K562 (cell line): ENCODE data around the gene NOL4L. TPM values are rescaled to one million over a fixed set of nuclear protein-coding genes. Genes with fewer than 3 reads are reported as not detected.
A peak's percentile ranks its signal among the peaks of the same experiment; 100 is the strongest.

Source experiments
- ATAC-seq: fragments of 200-7000 bp; cut with Tn5 transposase; 3 replicates; pipeline ENCODE4 v1.9.1; 2020; ENCODE audit warnings: moderate library complexity
- BruUV-seq: library from RNA; stranded (reverse); fragments of 400-500 nt; replicated peaks from 2 replicates; lab custom pipeline; 2021; lab: Mats Ljungman, UMichigan
- CTCF ChIA-PET: fragments of 300-600 bp; formaldehyde crosslinking; extraction: SDS; loops from one replicate; lab custom pipeline; 2021; ENCODE audit warnings: low intra/inter-chr PET ratio; lab: Yijun Ruan, JAX
- POLR2A ChIA-PET: fragments of 300-600, 350-650 bp; sonication (Branson Sonifier 250); formaldehyde crosslinking; extraction: SDS; loops from one replicate; lab custom pipeline; 2021; ENCODE audit warnings: antibody characterized with exemption, inconsistent platforms; lab: Yijun Ruan, JAX
- DNase-seq, 4 experiments: peaks; one replicate each; pipeline versions ENCODE4 v3.0.0 to v3.0.0-alpha.2; 2011 to 2018; ENCODE audit warnings: low spot score in 3 of 4, mixed read lengths in 3 of 4; ENCODE audit errors: extremely low read depth in 1 of 4
- FAIRE-seq: peaks from 2 replicates; lab custom pipeline; 2011; peaks lifted over from hg19 to GRCh38; lab: Jason Lieb, UNC
- H2AFZ ChIP-seq: 2 replicates; pipeline ENCODE4 v1.6.0; 2011; ENCODE audit warnings: low read depth, low read length, control low read depth, inconsistent platforms
- H3K27ac ChIP-seq: fragments of 200-600 bp; 3 replicates; pipeline ENCODE4 v1.8.0; 2011; ENCODE audit warnings: low read depth, mild to moderate bottlenecking, control low read depth, inconsistent platforms, low read length, moderate library complexity, mixed read lengths; ENCODE audit errors: extremely low read depth
- H3K27me3 ChIP-seq, 2 experiments: fragments of 300-600 bp in 1 of 2; 2 replicates in 1 of 2; 3 replicates in 1 of 2; pipeline versions ENCODE4 v1.6.0 to v1.8.0; 2011; ENCODE audit warnings: inconsistent platforms in 2 of 2, low read length in 2 of 2, mild to moderate bottlenecking in 1 of 2, mixed read lengths in 1 of 2, moderate library complexity in 1 of 2; ENCODE audit not compliant: control insufficient read depth in 2 of 2, insufficient read depth in 2 of 2
- H3K36me3 ChIP-seq: fragments of 300-600 bp; 3 replicates; pipeline ENCODE4 v1.8.0; 2011; ENCODE audit warnings: mild to moderate bottlenecking, low read length, inconsistent platforms; ENCODE audit not compliant: control insufficient read depth, insufficient read depth
- H3K4me1 ChIP-seq, 2 experiments: fragments of 200-600 bp in 1 of 2; replicated peaks in 1 of 2; 2 replicates in 1 of 2; 3 replicates in 1 of 2; pipeline versions ENCODE4 v1.5.1 to v1.8.0; 2011; ENCODE audit warnings: inconsistent platforms in 2 of 2, low read length in 2 of 2, mild to moderate bottlenecking in 1 of 2, mixed read lengths in 1 of 2, moderate library complexity in 1 of 2; ENCODE audit not compliant: control insufficient read depth in 2 of 2, insufficient read depth in 2 of 2
- H3K4me2 ChIP-seq: 2 replicates; pipeline ENCODE4 v1.6.1; 2011; ENCODE audit warnings: low read length, control low read depth, inconsistent platforms, mixed read lengths; ENCODE audit not compliant: insufficient read depth
- H3K4me3 ChIP-seq: fragments of 200-600 bp; sonication (generic), shearing (Covaris generic); 2 replicates; pipeline ENCODE4 v1.5.1; 2016; ENCODE audit warnings: control low read depth, inconsistent platforms
- H3K79me2 ChIP-seq: fragments of 200-600 bp; 3 replicates; pipeline ENCODE4 v1.8.0; 2011; ENCODE audit warnings: low read length, inconsistent platforms; ENCODE audit not compliant: control insufficient read depth, insufficient read depth
- H3K9ac ChIP-seq, 2 experiments: 2 replicates each; pipeline versions ENCODE4 v1.6.0 to v1.6.1; 2011; ENCODE audit warnings: low read depth in 2 of 2, low read length in 2 of 2, control low read depth in 1 of 2, inconsistent platforms in 1 of 2, mild to moderate bottlenecking in 1 of 2, mixed read lengths in 1 of 2; ENCODE audit not compliant: insufficient read depth in 1 of 2
- H3K9me1 ChIP-seq: one replicate; pipeline ENCODE4 v1.6.0; 2011; ENCODE audit warnings: inconsistent platforms, mild to moderate bottlenecking, low read length, moderate library complexity; ENCODE audit not compliant: control insufficient read depth, insufficient read depth
- H3K9me3 ChIP-seq: replicated peaks from 2 replicates; pipeline ENCODE4 v1.5.1; 2011; ENCODE audit warnings: low read depth, low read length, inconsistent platforms; ENCODE audit not compliant: control insufficient read depth, insufficient read depth
- H4K20me1 ChIP-seq: replicated peaks from 2 replicates; pipeline ENCODE4 v1.6.1; 2011; ENCODE audit warnings: low read length, inconsistent platforms, mixed read lengths; ENCODE audit not compliant: control insufficient read depth, insufficient read depth
- CEBPB ChIP-seq: fragments of 450-650 bp; IDR thresholded peaks from 2 replicates; pipeline ENCODE4 v1.6.1; 2016; ENCODE audit warnings: missing genetic modification characterization, missing compliant biosample characterization
- CEBPG ChIP-seq, 3 experiments: fragments of 200-800 bp in 1 of 3; sonication (Bioruptor generic) in 1 of 3; sonication (generic) in 1 of 3; formaldehyde crosslinking in 1 of 3; IDR thresholded peaks in 2 of 3; conservative IDR thresholded peaks in 1 of 3; 2 replicates each; pipeline versions ENCODE4 v1.6.1 to v1.8.0; 2016 to 2022; ENCODE audit warnings: missing compliant biosample characterization in 2 of 3, missing genetic modification characterization in 2 of 3, mild to moderate bottlenecking in 1 of 3, missing genetic modification reagents in 1 of 3
- NCOA4 ChIP-seq: fragments of 450-650 bp; IDR thresholded peaks from 2 replicates; pipeline ENCODE4 v1.6.1; 2018; ENCODE audit warnings: mild to moderate bottlenecking; ENCODE audit not compliant: partially characterized antibody
- NEUROD1 ChIP-seq: fragments of 150-350 bp; IDR thresholded peaks from 2 replicates; pipeline ENCODE4 v1.6.1; 2014; ENCODE audit warnings: borderline replicate concordance, low read length, low read depth; ENCODE audit not compliant: partially characterized antibody
- PTBP1 ChIP-seq: fragments of 200-400 bp; formaldehyde crosslinking; IDR thresholded peaks from 2 replicates; pipeline ENCODE4 v1.6.1; 2017; ENCODE audit warnings: low read depth, low read length
- SMARCA5 ChIP-seq: fragments of 450-650 bp; IDR thresholded peaks from 2 replicates; pipeline ENCODE4 v1.6.1; 2016
- ZNF551 ChIP-seq: fragments of 250-450 bp; sonication (Bioruptor Pico); IDR thresholded peaks from 2 replicates; pipeline ENCODE4 v1.5.0; 2021; ENCODE audit warnings: mild to moderate bottlenecking, moderate library complexity
- ZNF740 ChIP-seq, 3 experiments: fragments of 200-800 bp in 1 of 3; sonication (Bioruptor generic) in 1 of 3; sonication (generic) in 1 of 3; formaldehyde crosslinking in 1 of 3; IDR thresholded peaks; 2 replicates each; pipeline versions ENCODE4 v1.6.1 to v1.8.0; 2016 to 2022; ENCODE audit warnings: mild to moderate bottlenecking in 2 of 3, missing compliant biosample characterization in 2 of 3, missing genetic modification characterization in 2 of 3, missing genetic modification reagents in 1 of 3
- WGBS: fragments of 100-300 bp; shearing (Covaris generic); methylation state at CpG from one replicate; pipeline ENCODE4 v1.1.6; 2016; ENCODE audit warnings: low coverage, mixed read lengths; ENCODE audit not compliant: insufficient coverage; ENCODE audit errors: missing lambda C conversion rate; 5-methylcytosine and 5-hydroxymethylcytosine counted together
- in situ Hi-C: fragments of 300-500 bp; cut with MboI; formaldehyde crosslinking; loops from 4 replicates; pipeline ENCODE4 v1.15.0; 2018; ENCODE audit warnings: inconsistent platforms, mixed read lengths
- intact Hi-C: fragments of 100-400 bp; cut with micrococcal nuclease; formaldehyde crosslinking; loops from 2 replicates; pipeline ENCODE4 v1.14.2; 2022
- polyA plus RNA-seq, 8 experiments: library from polyadenylated mRNA; depleted of rRNA in 4 of 8; stranded (reverse) in 5 of 8; unstranded in 3 of 8; fragments of >200 nt; fragmentation: Nextera tagmentation in 2 of 8; fragmentation: Illumina TruSeq in 1 of 8; extraction: Ambion mirVana in 2 of 8; extraction: Trizol in 1 of 8; gene quantifications; 2 replicates each; pipeline versions ENCODE4 v1.2.1 to v1.2.3, GENCODE V29; 2011 to 2014; ENCODE audit warnings: inconsistent platforms in 1 of 8, missing spikeins in 1 of 8
- total RNA-seq, 7 experiments: library from RNA; depleted of rRNA in 6 of 7; stranded (reverse); fragments of >200 nt in 6 of 7; fragmentation: Illumina TruSeq in 2 of 7; extraction: Trizol in 2 of 7; gene quantifications; 2 replicates each; pipeline versions ENCODE4 v1.2.1 to v1.2.3, GENCODE V29; 2011 to 2021; ENCODE audit warnings: low replicate concordance in 1 of 7
- TF ChIP-seq, protein P1 (sequence below), 2 experiments: fragments of 450-650 bp; IDR thresholded peaks; 2 replicates each; pipeline ENCODE4 v1.6.1; 2016; ENCODE audit warnings: mild to moderate bottlenecking in 2 of 2, borderline replicate concordance in 1 of 2, low read depth in 1 of 2, moderate library complexity in 1 of 2

The NOL4L gene
- total and polyA plus RNA-seq, 9 of the 15 experiments (the other 6 are each of a cell fraction or from before 2014, with no cell fraction given): 5.1 to 36.2 (median 13.6) TPM

GRCh38 chr20:32513031-32513866 is 71.9 kb downstream of the NOL4L start:
- 93% methylated on average over 18 of the region's 18 CpGs for WGBS
- no peak overlapping the region for H3K4me2 ChIP-seq
- intact Hi-C loops: no loop called here
- no TSS peak for BruUV-seq
- H3K79me2 ChIP-seq: no peaks in the 10 kb centered on the region
- H3K36me3 ChIP-seq: peaks cover 59% of the 10 kb centered on the region; the same call in 2 of the 3 replicates
- in situ Hi-C loops: loop anchor here (10.0 kb wide), 1 partner anchor 262 kb away; no protein-coding TSS in a partner anchor
- FAIRE-seq: no peak
- no peak for TF ChIP-seq CEBPG (CRISPR knock-in tag; IDR thresholded peaks at IDR 0.05)
- TF ChIP-seq CEBPG (tag; conservative IDR thresholded peaks at IDR 0.05 in 1 of 2, IDR thresholded peaks at IDR 0.05 in 1 of 2): peak in 1 of 2 experiments; percentile 27; a peak in 1 of 4 replicates
- TF ChIP-seq, protein P1, sequence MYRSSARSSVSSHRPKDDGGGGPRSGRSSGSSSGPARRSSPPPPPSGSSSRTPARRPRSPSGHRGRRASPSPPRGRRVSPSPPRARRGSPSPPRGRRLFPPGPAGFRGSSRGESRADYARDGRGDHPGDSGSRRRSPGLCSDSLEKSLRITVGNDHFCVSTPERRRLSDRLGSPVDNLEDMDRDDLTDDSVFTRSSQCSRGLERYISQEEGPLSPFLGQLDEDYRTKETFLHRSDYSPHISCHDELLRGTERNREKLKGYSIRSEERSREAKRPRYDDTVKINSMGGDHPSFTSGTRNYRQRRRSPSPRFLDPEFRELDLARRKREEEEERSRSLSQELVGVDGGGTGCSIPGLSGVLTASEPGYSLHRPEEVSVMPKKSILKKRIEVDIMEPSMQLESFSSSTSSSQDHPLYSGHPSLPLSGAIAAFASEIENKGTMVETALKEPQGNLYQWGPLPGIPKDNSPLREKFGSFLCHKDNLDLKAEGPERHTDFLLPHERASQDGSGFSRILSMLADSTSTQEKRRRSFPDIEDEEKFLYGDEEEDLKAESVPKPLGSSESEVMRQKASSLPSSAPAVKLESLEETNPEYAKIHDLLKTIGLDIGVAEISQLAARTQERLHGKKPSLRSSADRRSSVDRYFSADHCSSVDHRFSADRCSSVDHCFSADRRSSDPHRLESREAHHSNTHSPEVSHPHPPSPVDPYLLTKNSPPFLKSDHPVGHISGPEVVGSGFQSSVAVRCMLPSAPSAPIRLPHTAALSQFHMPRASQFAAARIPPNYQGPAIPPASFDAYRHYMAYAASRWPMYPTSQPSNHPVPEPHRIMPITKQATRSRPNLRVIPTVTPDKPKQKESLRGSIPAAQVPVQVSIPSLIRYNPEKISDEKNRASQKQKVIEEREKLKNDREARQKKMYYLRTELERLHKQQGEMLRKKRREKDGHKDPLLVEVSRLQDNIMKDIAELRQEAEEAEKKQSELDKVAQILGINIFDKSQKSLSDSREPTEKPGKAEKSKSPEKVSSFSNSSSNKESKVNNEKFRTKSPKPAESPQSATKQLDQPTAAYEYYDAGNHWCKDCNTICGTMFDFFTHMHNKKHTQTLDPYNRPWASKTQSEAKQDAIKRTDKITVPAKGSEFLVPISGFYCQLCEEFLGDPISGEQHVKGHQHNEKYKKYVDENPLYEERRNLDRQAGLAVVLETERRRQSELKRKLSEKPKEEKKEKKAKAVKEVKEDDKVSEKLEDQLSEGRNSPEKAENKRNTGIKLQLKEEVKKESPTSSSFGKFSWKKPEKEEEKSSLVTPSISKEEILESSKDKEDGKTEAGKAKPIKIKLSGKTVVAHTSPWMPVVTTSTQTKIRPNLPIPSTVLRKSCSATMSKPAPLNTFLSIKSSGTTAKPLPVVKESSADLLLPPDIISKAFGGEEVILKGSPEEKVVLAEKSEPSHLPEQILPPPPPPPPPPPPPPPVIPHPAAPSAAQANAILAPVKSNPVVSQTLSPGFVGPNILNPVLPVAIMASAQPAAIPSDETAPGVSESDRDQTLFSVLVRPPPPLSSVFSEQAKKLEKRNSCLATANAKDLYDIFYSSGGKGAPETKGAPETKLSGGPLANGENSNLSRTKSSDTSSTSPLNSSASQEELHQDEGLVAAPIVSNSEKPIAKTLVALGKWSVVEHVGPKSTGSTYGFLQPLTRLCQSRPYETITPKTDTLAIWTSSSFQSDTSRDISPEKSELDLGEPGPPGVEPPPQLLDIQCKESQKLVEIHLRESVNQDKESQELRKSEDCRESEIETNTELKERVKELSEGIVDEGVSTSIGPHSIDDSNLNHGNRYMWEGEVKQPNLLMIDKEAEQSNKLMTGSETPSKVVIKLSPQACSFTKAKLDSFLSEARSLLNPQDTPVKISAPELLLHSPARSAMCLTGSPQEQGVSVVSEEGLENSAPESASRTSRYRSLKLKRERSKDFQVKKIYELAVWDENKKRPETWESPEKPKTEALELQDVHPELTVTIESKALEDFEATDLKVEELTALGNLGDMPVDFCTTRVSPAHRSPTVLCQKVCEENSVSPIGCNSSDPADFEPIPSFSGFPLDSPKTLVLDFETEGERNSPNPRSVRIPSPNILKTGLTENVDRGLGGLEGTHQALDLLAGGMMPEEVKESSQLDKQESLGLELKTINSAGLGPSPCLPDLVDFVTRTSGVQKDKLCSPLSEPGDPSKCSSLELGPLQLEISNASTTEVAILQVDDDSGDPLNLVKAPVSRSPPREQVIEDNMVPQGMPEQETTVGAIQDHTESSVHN (IDR thresholded peaks at IDR 0.05; ENCODE audit: borderline replicate concordance in 1 of 2, low read depth in 1 of 2): no peak
- TF ChIP-seq NEUROD1: no peak
- no peak for TF ChIP-seq NCOA4
- no peak for TF ChIP-seq ZNF740 (CRISPR knock-in tag; IDR thresholded peaks at IDR 0.05)
- TF ChIP-seq ZNF740 (tag; IDR thresholded peaks at IDR 0.05): no peak
- TF ChIP-seq SMARCA5: no peak
- TF ChIP-seq ZNF551: no peak
- peak; percentile 46; the same call in 1 of the 2 replicates for TF ChIP-seq CEBPB (tag)
- no peak for TF ChIP-seq PTBP1
- ATAC-seq: no peak
- peaks cover 19 to 34% of the 10 kb centered on the region in 2 experiments for H3K4me1 ChIP-seq
- H3K9me3 ChIP-seq: no peaks in the 10 kb centered on the region
- no peaks in the 10 kb centered on the region for H3K27me3 ChIP-seq
- POLR2A ChIA-PET: no interaction called here
- CTCF ChIA-PET: no interaction called here
- H4K20me1 ChIP-seq: peaks cover 20% of the 10 kb centered on the region
- no peak for DNase-seq
- H3K27ac ChIP-seq: no peak overlapping the region
- H3K4me3 ChIP-seq: no peak overlapping the region
- no peak overlapping the region for H2AFZ ChIP-seq
- no peak overlapping the region for H3K9ac ChIP-seq
- H3K9me1 ChIP-seq: no peaks in the 10 kb centered on the region
